Measurements from ENCODE around the gene ABHD14A. TPM values are rescaled to one million over a fixed set of nuclear protein-coding genes. Genes with fewer than 3 reads are reported as not detected.
A peak's percentile ranks its signal among the peaks of the same experiment; 100 is the strongest.

ABHD14A gene
- total RNA-seq, 4 donors from 2014 or later = 19.0 to 53.4 (median 24.5) TPM

DNA sequence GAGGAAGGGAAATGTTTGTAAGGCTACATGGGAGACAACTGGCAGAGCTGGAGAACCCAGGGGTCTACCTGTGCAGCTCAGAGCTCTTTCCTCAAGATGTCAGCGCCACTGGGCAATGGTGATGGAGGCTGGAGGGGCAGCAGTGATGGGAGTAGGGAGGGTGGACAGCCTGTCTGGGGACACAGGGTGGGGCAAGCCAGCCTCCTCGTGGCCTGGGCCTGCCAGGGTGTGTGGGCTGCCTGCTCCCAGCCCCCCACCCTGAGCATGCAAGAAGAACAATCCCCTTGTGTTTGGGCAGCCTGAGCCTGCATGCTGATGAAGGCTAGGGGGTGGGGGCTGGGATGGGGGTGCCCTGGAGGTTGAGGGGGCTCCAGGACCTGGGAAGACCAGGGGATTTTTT, 8.8 kb upstream of the ABHD14A start:
- no peak for DNase-seq (ENCODE audit: low spot score)
- ATAC-seq (ENCODE audit: low FRiP score) = no peak
- TF ChIP-seq, protein P1, sequence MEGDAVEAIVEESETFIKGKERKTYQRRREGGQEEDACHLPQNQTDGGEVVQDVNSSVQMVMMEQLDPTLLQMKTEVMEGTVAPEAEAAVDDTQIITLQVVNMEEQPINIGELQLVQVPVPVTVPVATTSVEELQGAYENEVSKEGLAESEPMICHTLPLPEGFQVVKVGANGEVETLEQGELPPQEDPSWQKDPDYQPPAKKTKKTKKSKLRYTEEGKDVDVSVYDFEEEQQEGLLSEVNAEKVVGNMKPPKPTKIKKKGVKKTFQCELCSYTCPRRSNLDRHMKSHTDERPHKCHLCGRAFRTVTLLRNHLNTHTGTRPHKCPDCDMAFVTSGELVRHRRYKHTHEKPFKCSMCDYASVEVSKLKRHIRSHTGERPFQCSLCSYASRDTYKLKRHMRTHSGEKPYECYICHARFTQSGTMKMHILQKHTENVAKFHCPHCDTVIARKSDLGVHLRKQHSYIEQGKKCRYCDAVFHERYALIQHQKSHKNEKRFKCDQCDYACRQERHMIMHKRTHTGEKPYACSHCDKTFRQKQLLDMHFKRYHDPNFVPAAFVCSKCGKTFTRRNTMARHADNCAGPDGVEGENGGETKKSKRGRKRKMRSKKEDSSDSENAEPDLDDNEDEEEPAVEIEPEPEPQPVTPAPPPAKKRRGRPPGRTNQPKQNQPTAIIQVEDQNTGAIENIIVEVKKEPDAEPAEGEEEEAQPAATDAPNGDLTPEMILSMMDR (IDR thresholded peaks at IDR 0.05) = no peak

DNA sequence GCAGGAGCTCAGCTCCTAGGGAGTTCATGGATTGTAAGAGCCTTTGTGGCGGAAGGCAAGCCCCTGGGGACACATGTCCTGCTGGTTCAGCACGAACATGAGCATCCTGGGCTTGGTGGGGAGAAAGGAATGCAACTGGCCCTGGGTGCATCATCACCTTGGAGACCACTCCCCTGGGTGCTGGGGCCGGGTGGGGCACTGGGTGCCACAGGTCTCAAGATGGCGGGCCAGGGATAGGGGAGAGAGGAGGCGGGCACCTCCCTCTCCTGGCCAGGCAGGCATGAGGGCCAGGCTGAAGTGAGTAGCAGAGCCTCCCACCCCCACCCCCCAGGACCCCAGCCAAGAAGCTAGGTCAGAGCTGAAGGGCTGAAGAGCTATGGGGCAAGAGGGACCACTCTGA, 8.4 kb upstream of the ABHD14A start:
- DNase-seq (ENCODE audit: low spot score) = no peak
- no peak for ATAC-seq (ENCODE audit: low FRiP score)
- TF ChIP-seq, protein P1 (IDR thresholded peaks at IDR 0.05) = no peak

DNA sequence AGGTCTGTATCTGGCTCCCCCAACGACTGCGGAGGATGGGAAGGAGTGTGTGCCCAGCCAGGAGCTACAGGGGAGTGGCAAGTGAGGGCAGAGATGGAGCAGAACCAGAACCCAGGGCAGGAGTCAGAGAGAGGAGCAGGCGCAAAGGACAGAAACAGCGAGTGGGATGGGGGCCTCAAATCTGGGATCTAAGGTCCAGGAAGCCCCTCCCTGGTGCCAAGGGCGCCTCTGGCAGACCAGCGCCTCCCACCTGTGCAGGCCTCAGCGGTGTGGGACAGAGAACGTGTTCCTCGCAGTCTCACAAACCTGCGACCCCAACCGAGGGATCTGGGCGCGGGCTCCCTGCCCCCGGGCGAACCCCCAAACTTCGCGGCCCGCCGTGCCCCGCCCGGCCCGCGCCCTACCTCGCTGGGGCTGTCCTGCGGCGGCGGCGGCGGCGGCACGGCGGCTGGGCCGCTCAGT, 7.9 kb upstream of the ABHD14A start:
- DNase-seq (ENCODE audit: low spot score) (no peak), ATAC-seq (ENCODE audit: low FRiP score) (peak; percentile 3)

DNA sequence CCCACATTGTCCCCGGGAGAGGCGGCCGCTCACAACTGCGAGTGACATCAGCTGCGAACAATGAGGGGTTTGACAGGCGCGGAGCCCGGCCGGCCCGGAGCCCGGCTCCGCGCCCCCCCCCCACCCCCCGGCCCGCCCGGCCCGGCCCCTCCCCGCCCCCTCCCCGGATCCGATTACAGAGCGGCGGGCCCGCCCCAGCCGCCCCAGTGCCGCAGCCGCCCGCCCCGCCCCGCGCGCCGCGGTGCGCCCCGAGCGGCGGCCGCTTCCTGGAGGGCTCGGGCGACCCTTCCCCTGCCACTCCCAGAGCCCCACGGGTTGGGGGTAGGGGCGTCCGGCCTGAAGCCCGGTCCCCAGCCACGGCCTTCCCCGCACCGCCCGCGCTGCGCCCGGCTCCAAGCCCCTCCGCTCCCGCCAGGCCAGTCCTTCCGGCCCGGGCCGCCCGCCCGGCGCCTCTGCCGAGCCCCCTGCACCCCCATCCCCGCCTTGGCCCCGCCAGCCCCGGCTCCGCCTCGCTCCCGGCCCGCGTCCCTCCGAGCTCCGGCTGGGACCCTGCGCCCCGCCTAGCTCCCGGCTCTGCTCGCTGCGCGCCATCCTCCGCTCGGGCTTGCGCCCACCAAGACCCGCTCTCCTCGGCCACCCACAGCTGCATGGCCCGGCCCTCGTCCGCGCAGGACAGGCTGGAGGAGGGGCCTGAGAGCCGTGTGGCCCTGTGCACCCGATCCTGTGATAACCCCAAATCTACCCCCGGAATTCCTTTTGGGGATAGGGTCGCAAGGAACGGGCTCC, 7.3 kb upstream of the ABHD14A start, which contains the start of gene PCBP4:
Gene PCBP4 (minus strand): TSS at position 71 of the 786 bp plus-strand sequence. CDS start 6,214 bp downstream, outside the sequence.
- no peak for DNase-seq (ENCODE audit: low spot score)
- peak; percentile 68 for ATAC-seq (ENCODE audit: low FRiP score)
- TF ChIP-seq, protein P1 (IDR thresholded peaks at IDR 0.05) = no peak

More for the DNA sequence above, 7.9 kb upstream of the ABHD14A start:
- TF ChIP-seq, protein P1 (IDR thresholded peaks at IDR 0.05) = no peak

DNA sequence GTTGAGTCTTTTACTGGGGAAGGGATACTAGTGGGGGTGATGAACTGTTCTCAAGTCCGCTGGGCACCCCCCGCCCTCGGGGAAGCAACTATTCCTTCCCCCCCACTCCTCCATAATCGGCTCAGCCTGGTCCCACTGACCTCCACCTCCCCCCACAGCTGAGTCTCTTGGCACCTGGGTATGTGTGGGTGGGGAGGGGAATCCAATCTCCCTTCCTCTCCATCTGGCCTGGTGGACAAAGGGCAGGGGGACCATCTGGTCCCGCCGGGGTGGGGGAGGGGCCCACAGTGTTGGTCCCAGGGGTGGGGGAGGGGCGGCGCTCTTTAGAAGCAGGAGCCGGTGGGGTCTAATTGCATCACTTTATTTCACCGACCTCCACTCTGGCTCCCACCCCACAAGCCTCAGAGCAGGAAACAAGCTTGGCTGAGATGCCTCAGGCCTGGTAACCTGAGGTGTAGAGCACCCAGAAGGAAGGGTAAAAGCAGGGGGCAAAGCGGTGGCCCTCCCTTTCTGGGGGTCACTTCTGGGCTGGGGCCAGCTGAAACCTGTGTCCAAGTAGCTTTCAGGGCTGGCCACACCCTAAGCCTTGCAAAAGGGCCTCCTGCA, 6.6 kb upstream of the ABHD14A start:
- DNase-seq (ENCODE audit: low spot score) (no peak), ATAC-seq (ENCODE audit: low FRiP score) (no peak)
- TF ChIP-seq, protein P1 (IDR thresholded peaks at IDR 0.05) = no peak

DNA sequence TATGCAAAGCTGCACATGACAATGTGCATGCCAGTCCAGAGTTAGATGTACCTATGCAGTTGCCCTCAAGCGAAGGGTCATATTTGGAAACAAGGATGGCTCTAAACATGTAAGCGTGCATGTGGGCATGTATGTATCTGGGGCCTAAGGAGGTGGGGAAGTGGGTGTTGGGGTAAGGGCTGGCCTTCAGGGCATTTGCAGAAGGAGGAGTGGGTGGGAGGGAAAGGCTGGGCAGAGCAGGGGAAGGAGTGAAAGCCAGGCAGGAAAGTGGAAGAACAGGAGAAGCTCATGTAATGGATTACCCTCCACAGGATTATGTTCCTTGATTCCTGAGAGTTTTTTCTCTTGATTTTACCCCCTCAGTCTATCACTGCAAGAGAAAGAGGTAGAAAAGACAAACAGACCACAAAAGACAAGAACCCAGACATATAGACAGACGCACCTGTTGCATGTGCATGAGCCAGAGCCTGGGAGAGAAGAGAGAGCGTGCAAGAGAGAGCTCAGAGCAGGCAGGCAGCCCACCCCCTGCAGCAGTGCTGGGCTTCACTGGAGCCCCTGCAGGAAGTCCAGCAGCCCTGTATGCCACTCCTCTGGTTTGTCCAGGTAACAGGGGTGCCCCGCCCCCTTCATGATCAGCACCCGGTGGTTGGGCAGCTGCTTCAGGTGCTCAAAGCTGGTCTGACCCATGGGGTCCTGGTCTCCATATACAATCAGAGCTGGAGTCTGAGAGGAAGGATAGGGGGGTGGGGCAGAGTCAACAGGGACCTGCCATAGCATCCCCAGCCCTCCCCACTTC, 5.8 kb upstream of the ABHD14A start:
- TF ChIP-seq, protein P1 (IDR thresholded peaks at IDR 0.05) = no peak
- ATAC-seq (ENCODE audit: low FRiP score) = no peak
- DNase-seq (ENCODE audit: low spot score) = no peak
